Raji (cell line): ENCODE data around the gene ORM2.

Experiments used
- POLR2A ChIP-seq: IDR thresholded peaks from 2 replicates; pipeline ENCODE4 v1.6.1; 2011; ENCODE audit warnings: low read depth, low read length, control low read depth; ENCODE audit not compliant: insufficient read depth

Gene ORM2

DNA sequence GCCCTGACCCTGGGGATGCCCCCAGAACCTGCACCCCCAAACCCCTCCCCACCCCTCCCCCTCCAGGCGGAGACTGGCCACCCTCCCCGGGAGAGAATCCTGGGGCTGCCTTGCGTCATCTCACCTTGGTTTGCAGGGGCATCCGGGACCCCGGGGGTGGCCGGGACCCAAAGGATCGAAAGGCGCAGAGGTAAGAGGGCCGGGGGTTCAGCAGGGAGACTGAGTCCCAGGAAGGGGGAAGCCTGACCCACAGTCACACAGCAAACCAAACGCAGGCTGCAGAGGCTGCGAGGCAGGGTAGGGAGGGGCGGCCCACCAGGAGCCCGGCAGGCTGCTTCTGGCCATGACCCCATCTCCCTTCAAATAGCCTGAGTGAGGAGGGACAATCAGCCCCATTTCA, 40.6 kb upstream of the ORM2 start:
- no peak for TF ChIP-seq POLR2A

DNA sequence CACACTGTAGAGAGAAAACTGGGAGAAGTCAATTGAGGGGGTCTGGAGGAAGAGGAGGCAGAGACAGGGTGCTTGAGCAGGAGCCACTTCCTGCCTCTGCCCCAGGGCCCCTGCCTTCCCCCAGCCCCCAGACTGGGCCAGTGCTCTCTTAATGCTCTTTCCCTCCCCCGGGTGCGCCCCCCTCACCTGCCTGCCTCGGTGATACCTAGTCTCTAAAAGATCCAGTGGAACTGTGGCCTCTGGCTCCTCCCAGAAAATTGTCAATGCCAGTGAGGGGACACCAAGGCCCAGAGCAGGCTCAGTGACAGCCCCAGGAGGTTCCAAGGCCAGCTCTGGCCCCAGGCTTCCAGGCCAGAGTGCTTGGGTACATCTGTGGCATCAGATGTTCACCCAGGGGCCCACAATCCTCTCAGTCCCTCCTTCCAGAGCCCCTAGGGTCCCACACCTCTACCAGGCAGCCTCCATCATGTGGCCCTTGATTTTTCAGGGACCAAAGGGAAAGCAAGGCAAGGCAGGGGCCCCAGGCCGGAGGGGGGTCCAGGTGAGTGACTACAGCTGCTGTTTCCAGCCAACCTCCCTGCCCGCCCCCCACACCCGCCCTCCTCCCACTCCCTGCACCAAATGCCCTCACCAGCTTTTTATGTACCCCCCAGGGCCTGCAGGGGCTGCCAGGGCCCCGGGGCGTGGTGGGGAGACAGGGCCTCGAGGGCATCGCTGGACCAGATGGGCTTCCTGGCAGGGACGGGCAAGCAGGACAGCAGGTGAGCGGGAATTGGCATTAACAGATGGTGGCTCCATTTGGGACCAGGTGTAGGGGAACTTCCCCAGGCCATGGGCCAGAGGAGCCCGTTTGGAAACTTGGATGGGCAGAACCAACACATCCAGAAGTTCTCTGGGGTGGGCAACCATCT, 39.8 kb upstream of the ORM2 start:
- no peak for TF ChIP-seq POLR2A

DNA sequence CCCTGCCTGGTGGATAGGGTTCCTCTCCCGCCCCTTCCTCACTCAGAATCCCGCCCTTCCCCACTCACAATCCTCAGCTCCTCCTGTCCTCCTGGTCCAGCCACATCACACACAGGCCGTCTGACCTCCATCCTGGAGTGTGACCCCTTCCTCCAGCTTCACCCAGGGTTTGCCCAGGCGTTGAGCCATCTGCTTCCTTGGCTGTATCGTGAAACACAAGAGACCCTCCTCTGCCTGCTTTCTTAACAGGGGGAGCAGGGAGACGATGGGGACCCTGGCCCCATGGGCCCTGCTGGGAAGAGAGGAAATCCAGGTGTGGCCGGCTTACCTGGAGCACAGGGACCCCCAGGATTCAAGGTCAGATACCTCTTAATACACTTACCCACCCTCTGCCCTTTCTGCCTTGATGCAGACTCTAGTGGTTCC, 39.1 kb upstream of the ORM2 start:
- no peak for TF ChIP-seq POLR2A

DNA sequence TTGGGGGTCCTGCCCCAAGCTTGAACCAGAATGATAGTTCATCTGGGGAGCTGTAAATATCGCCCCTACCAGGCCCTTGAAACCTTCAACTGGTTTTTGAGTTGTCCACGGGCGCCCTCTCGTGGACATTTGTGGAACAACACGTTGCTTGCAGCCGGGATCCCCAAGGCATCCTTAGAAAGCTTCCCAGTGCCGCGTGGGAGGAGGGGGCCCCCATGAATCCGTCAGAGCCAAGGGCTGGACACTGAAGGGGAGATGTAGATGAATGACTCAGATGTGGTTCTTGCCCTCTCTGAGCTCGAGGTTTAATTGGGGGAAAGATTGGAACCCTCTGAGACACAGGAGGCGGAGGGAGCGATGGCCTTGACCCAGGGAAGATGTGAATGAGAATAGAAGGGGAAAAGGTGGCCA, 38.6 kb upstream of the ORM2 start:
- no peak for TF ChIP-seq POLR2A

DNA sequence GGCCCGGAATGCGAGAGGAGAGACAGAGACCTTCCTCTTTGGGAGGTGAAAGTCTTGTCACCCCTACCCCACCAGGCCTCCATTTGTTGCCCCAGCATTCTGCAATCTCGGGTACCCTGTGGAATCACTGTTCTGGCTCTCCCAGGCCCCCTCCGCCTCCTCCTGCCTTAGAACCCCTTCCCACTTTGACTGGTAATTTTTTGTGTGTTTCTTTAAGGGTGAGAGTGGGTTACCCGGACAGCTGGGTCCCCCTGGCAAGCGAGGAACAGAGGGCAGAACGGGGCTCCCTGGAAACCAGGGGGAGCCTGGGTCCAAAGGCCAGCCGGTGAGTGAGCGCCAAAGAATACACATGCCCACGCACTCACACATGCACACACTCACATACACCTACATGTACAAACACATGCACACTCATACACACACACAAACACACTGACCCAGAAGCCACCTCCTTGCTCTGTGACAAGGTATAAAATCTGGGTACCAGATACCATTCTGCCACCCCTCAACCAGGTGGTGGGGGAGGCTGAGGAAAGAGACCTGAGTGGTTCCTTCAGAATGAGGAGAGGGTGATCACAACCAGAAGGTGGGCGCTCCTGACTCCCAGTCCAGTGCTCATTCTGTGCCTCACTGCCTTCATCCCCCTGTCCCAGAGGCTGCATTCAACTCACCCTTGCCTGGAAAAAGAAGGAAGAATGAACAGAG, 37.6 kb upstream of the ORM2 start:
- TF ChIP-seq POLR2A, result no peak

DNA sequence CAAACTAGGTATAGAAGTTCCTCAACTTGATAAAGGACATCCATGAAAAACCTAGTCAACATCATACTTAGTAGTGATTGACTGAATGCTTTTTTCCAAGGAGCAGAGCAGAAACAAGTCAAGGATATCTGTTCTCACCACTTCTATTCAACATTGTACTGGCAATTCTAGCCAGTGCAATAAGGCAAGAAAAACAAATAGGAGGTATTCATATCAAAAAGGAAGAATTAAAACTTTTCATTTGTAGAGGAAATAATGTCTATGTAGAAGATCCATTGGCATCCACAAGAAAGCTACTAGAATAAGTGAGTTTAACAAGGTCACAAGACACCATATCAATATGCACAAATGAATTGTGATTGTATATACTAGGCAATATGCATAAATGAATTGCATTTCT, 35.0 kb upstream of the ORM2 start:
- no peak for TF ChIP-seq POLR2A

DNA sequence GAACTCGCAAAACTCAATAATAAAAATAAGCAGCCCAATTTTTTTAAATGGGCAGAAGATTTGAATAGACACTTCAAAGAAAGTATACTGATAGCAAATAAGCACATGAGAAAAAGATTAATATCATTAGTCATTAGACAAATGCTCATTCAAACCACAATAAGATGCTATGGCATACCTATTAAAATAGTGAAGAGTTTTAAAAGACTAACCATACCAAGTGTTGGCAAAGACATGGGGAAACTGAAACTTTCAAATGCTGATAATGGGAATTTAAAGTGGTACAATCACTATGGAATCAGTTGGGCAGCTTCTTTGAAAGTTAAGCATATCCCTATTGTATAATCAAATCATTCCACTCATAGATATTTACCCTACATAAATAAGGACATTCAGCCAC, 33.3 kb upstream of the ORM2 start:
- no peak for TF ChIP-seq POLR2A

DNA sequence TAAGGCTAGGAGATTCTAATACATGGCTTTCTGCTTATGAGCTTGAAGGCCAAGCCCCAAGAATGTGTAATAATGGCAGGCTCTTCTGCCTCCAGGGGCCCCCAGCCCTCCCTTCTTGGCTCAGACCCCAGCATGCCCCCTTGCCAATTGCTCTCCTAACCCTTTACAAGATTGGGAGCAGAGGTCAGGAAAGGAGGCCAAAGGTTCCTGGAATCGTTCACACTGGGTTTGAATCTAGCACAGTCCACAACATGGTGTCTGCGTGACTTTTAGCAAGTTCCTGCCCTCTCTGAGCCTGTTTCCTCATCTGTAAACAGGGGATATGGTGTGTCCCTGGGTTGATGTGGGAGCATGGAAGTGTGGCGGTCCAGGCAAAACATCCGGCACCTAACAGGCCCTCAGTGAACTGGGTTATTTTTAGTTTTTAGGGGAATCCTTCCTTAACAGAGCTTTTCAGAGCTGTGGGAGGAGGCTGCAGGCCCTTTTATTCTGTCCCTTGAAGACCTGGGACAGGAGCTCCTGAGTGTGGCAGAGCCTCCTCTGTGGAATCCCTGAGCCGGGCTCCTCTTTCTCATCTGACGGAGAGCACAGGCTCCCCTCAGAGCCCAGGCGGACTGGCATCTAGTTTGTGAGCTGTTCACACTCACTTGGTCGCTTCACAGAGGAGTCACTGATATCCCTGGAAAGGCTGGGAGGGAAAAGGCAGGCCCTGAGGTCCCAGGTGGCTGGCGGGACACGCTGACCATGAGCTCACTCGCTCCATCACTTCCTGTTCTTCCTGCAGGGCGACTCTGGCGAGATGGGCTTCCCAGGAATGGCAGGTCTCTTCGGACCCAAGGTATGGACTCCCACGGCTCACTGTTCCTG, 30.1 kb upstream of the ORM2 start:
- TF ChIP-seq POLR2A, result no peak

DNA sequence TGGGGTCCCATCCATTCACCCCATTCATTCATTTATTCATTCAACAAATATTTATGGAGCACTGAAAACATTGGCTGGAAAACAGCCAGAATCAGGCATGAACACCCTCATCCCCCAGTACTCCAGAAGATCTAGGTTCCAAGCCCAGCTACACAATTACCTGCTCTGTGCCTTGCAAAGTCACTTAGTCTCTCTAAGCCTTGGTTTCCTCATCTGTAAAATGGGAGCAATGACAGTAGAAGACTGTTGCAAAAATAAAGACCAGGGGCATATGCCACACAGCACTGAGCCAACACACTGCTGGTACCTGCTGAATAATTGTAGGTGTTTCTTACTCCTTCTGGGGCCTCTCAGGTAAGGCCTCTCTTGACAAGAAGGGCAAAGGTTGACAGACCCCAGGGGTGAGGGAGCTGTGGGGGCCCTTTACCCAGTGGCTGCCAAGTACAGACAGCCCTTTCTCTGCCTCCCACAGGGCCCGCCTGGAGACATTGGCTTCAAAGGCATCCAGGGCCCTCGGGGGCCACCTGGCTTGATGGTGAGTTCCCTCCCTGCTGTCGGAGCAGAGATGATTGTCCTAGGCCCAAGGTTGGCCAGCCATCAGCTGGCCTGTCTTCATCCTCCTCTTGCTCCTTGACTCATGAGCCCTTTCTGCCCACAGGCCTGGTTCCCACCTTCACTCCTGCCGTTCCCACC, 29.4 kb upstream of the ORM2 start:
- no peak for TF ChIP-seq POLR2A

DNA sequence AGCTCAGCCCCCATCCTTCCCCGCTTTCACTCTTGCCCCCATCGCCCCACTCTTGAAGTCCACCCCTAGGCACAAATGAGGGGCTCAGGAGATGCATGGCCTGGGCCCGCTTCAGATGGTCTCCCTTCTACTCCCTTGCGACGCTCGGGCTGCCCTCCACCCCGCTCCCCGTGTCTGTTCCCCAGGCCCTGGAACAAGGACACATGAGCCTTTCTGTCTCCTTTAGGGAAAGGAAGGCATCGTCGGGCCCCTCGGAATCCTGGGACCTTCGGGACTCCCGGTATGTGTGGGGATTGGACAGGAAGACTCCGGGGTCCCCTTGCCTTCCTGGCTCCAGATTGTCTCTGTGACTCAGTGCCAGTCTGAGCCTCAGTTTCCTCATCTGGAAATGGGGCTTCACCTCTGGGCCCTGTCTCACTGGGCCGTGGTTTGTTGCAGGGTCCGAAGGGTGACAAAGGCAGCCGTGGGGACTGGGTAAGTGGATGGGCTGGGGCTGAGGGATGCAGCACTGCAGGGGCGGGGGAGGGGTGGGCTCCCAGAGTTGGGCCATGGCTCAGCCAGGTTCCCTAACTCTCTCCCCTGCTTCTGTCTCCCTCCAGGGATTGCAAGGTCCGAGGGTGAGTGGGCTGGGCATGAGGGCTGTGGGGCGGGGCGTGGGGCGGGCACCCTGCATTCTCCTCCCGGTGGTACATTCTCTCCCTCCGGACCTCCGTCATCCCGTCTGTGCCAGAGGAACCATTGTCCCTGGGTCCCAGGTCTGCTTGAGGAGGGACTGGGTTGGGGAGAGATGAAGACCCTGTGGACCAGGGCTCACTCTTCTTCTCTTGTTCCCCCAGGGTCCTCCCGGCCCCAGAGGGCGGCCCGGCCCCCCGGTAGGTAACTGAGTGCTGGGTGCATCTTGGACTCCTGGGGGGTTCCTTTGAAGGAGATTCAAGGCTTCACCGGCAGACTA, 28.5 kb upstream of the ORM2 start:
- TF ChIP-seq POLR2A, result no peak

DNA sequence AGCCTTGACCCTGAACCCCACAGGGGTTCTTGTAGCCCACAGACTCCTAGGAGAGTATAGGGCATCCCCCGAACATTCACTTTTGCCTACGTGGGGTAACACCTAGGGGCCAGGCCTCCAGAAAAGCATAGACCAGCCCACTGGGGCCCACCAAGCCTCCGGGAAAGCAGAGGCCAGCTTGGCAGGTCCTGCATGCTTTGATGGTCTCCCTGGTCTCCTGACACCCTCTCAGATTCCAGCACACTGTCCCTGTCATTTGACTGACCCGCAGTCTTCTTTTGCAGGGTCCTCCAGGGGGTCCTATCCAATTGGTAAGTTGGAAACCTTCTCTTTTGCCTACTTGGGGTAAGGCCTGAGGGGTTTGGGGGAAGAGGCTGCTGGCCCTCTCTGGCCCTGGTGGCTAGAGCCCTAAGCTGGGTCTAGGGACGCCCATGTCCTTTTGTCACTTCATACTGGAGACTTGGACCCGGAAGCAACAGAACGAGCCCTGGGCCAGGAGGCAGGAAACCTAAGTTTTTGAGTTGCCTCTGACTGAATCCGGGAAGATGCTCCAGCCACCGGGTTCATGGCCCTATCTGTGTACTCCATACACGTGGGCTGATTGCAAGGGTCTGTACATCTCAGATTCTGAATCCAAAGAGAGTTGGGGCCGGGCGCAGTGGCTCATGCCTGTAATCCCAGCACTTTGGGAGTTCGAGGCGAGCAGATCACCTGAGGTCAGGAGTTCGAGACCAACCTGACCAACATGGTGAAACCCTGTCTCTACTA, 27.7 kb upstream of the ORM2 start:
- no peak for TF ChIP-seq POLR2A

DNA sequence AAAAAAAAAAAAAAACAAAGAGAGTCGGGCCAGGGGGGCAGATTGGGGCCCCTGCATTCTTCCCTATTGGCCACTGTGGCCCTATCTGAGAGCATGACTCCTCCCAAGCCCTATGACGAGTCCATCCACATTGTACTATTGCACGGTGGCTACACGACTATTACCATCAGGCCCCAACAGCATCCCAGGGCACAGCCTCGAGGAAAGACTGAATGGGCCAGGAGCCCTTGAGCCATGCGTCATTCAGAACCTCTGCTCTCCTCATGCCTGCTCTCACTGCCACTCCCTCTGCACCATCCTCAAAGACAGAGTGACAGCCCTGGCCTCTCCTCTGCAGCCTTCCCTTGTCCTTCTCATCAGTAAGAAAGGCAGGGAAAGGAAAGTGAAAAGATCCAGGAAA, 26.9 kb upstream of the ORM2 start:
- TF ChIP-seq POLR2A, result no peak

DNA sequence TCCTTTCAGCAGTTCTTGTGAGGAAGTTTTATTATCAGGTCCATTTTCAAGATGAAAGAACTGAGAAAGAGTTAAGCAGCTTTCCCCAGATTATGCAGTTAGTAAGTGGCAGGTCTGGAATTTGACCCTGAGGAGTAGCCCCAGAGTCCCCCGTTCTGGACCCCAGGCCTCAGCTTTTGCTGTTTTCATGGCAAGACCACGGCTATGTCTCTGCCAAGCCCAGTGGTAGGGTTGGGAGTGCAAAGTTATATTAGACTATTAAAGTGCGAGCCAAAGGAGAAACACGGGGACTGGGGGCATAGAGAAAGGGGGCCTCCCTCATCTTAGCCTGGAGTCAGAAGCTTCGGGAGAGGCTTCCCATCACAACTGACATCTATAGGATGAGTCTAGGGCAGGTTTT, 26.1 kb upstream of the ORM2 start:
- no peak for TF ChIP-seq POLR2A

DNA sequence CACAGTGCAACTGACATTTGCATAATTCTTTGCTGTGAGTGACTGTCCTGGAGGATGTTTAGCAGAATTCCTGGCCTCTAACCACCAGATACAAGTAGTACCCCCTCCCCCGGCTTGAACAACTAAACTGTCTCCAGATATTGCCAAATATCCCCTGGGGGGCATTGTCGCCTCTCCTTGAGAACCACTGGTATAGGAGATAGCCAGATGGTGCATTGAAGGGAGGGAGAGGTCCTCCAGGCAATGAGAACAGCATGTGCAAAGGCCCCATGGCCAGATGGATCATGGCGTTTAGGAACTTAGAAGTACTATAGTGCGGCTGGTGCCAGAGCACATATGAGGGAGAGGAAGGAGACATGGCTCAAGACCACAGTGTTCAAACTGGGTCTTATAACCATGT, 25.7 kb upstream of the ORM2 start:
- TF ChIP-seq POLR2A, result no peak
